CD14-positive monocyte (primary cell): ENCODE measurements around the gene PPM1M. TPM values are rescaled to one million over a fixed set of nuclear protein-coding genes. Genes with fewer than 3 reads are reported as not detected.

Experiments
- DNase-seq, 3 donors: peaks; one replicate each; pipeline ENCODE4 v3.0.0-alpha.2; 2011 to 2022
- H2AFZ ChIP-seq: 2 replicates; pipeline ENCODE4 v1.6.0; 2012; ENCODE audit warnings: mild to moderate bottlenecking, low read depth, low read length, inconsistent platforms; ENCODE audit not compliant: insufficient read depth, poor library complexity, severe bottlenecking
- H3K27ac ChIP-seq, 2 donors: 1 replicate in 1 of 2; 2 replicates in 1 of 2; pipeline ENCODE4 v1.5.1; 2012 to 2013; ENCODE audit warnings: low read length in 2 of 2, control low read depth in 1 of 2, inconsistent platforms in 1 of 2, low read depth in 1 of 2, mild to moderate bottlenecking in 1 of 2
- H3K27me3 ChIP-seq, 2 donors: one replicate each; pipeline versions ENCODE4 v1.6.0 to v1.6.1; 2011 to 2013; ENCODE audit warnings: low read length in 2 of 2; ENCODE audit not compliant: control insufficient read depth in 2 of 2, insufficient read depth in 2 of 2
- H3K36me3 ChIP-seq, 2 donors: replicated peaks in 1 of 2; 1 replicate in 1 of 2; 2 replicates in 1 of 2; pipeline versions ENCODE4 v1.5.1 to v1.6.1; 2012 to 2013; ENCODE audit warnings: low read length in 2 of 2, control low read depth in 1 of 2, inconsistent platforms in 1 of 2, mild to moderate bottlenecking in 1 of 2; ENCODE audit not compliant: insufficient read depth in 2 of 2, control insufficient read depth in 1 of 2
- H3K4me1 ChIP-seq, 2 donors: 1 replicate in 1 of 2; 2 replicates in 1 of 2; pipeline versions ENCODE4 v1.5.1 to v1.6.1; 2012 to 2013; ENCODE audit warnings: low read length in 2 of 2, control low read depth in 1 of 2, inconsistent platforms in 1 of 2, mild to moderate bottlenecking in 1 of 2, moderate library complexity in 1 of 2; ENCODE audit not compliant: insufficient read depth in 2 of 2, control insufficient read depth in 1 of 2
- H3K4me2 ChIP-seq: replicated peaks from 2 replicates; pipeline ENCODE3; 2012; ENCODE audit warnings: low read length, moderate library complexity, mild to moderate bottlenecking; ENCODE audit not compliant: poor library complexity, severe bottlenecking; ENCODE audit errors: extremely low read depth
- H3K4me3 ChIP-seq, 3 experiments: fragments of 200-600 bp in 1 of 3; sonication (generic) in 1 of 3; replicated peaks in 1 of 3; 1 replicate in 2 of 3; 2 replicates in 1 of 3; pipeline ENCODE4 v1.5.1; 2011 to 2013; ENCODE audit warnings: low read length in 3 of 3, mild to moderate bottlenecking in 3 of 3, control low read depth in 2 of 3, low read depth in 2 of 3, inconsistent platforms in 1 of 3, moderate library complexity in 1 of 3
- H3K79me2 ChIP-seq: 2 replicates; pipeline ENCODE4 v1.6.0; 2012; ENCODE audit warnings: mild to moderate bottlenecking, control low read depth, inconsistent platforms, low read length, moderate library complexity; ENCODE audit not compliant: insufficient read depth
- H3K9ac ChIP-seq: 2 replicates; pipeline ENCODE4 v1.6.0; 2017; ENCODE audit warnings: low read length, mild to moderate bottlenecking; ENCODE audit not compliant: insufficient read depth, poor library complexity, severe bottlenecking
- H3K9me3 ChIP-seq, 2 donors: replicated peaks in 1 of 2; 1 replicate in 1 of 2; 2 replicates in 1 of 2; pipeline versions ENCODE4 v1.5.1 to v1.6.1; 2012 to 2013; ENCODE audit warnings: low read length in 2 of 2, control low read depth in 1 of 2; ENCODE audit not compliant: control insufficient read depth in 1 of 2, insufficient read depth in 1 of 2
- H4K20me1 ChIP-seq: 2 replicates; pipeline ENCODE4 v1.6.0; 2012; ENCODE audit warnings: mild to moderate bottlenecking, low read length, control low read depth, moderate library complexity; ENCODE audit not compliant: insufficient read depth
- H3K27ac Mint-ChIP-seq, 7 donors: one replicate each; pipeline ENCODE4 v1.8.0; 2020; ENCODE audit warnings: mild to moderate bottlenecking in 7 of 7, mixed read lengths in 7 of 7, moderate library complexity in 6 of 7, inconsistent platforms in 2 of 7
- H3K27me3 Mint-ChIP-seq, 3 donors: one replicate each; pipeline ENCODE4 v1.8.0; 2021 to 2022; ENCODE audit warnings: low read depth in 3 of 3, mild to moderate bottlenecking in 3 of 3, mixed read lengths in 3 of 3, moderate library complexity in 3 of 3, inconsistent platforms in 1 of 3
- H3K36me3 Mint-ChIP-seq, 2 donors: one replicate each; pipeline ENCODE4 v1.8.0; 2020; ENCODE audit warnings: mixed read lengths in 2 of 2, inconsistent platforms in 1 of 2, mild to moderate bottlenecking in 1 of 2
- H3K4me1 Mint-ChIP-seq: one replicate; pipeline ENCODE4 v1.8.0; 2020; ENCODE audit warnings: mild to moderate bottlenecking, mixed read lengths
- H3K4me3 Mint-ChIP-seq, 2 donors: one replicate each; pipeline ENCODE4 v1.8.0; 2020; ENCODE audit warnings: mild to moderate bottlenecking in 2 of 2, mixed read lengths in 2 of 2, moderate library complexity in 1 of 2
- H3K9me3 Mint-ChIP-seq, 7 donors: one replicate each; pipeline ENCODE4 v1.8.0; 2020 to 2022; ENCODE audit warnings: mixed read lengths in 7 of 7, mild to moderate bottlenecking in 6 of 7, moderate library complexity in 6 of 7, inconsistent platforms in 2 of 7
- WGBS: methylation state at CpG from one replicate; pipeline ENCODE4 v1.1.5; 2013; ENCODE audit warnings: missing lambda C conversion rate; ENCODE audit not compliant: insufficient coverage; 5-methylcytosine and 5-hydroxymethylcytosine counted together
- intact Hi-C, 2 donors: fragments of 100-400 bp; cut with micrococcal nuclease; formaldehyde crosslinking; loops; one replicate each; pipeline versions ENCODE4 v1.15.0 to v1.15.1; 2023
- polyA plus RNA-seq, 3 donors: library from polyadenylated mRNA; depleted of rRNA in 1 of 3; unstranded in 2 of 3; stranded (reverse) in 1 of 3; fragments of 300-500 nt in 2 of 3; fragments of >200 nt in 1 of 3; fragmentation: Illumina TruSeq in 2 of 3; gene quantifications; 1 replicate in 2 of 3; 2 replicates in 1 of 3; pipeline ENCODE4 v1.2.3, GENCODE V29; 2012 to 2021
- TF ChIP-seq, protein P1 (sequence below): fragments of 200-600 bp; IDR thresholded peaks from one replicate; pipeline ENCODE4 v1.8.0; 2022; ENCODE audit warnings: antibody characterized with exemption, mild to moderate bottlenecking

The PPM1M gene
- polyA plus RNA-seq, 3 donors: 92.8 to 144 (median 120) TPM

DNA sequence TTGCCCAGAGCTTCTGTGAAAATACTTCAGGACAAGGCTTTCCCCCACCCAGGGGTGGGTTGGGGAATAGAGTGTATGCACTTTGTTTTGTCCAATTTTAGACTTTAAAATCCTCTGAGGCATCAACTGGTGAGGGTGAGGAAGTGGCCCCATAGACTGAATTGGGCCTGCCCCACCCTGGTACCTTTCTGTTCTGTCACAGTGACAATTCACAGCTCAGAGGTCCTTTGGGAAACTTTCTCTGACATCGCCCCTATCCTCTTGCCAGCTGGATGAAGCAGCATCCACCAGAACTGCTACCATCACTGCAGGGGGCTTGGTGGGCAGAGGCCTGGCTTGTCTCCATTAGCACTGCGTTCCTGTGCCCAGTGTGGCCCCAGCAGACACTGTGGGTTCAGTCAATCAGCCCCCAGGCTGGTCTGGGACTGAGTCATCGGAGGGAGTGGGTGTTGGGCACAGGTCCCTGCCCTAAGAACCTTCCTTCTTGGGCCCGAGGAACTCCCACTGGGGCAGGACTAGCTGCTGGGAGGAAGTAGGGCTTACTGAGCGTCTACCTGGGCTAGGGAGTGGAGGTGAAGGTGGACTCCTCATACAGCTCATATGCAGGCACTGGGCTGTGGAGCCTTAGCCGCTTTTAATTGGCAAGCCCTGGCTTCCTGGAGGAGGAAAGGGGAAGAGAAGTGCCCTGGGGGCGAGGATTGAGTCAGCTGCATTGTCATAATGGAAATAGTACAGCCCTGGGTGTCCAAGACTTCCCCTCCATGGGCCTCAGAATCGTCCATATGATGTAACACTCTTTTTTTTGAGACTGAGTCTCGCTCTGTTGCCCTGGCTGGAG, 1.5 kb upstream of the PPM1M start:
- no peaks in the 10 kb centered on the region for H3K9me3 ChIP-seq
- no peaks in the 10 kb centered on the region for H3K27me3 ChIP-seq
- peak overlapping the region in 1 of 3 experiments; percentile 74 for H3K4me3 ChIP-seq
- Mint-ChIP-seq H3K4me1 (peaks cover 68% of the 10 kb centered on the region), H3K27ac (peak overlapping the region; percentile 97 to 100 (median 99)), H3K27me3 (no peaks in the 10 kb centered on the region), H3K36me3 (peaks cover 24 to 26% of the 10 kb centered on the region in 2 donors), H3K4me3 (peak overlapping the region; percentile 80 to 91), H3K9me3 (peaks cover 0 to 5% (median 0%) of the 10 kb centered on the region in 7 donors)
- peaks cover 13% of the 10 kb centered on the region in 2 donors for H3K36me3 ChIP-seq
- H3K79me2 ChIP-seq: peaks cover 60% of the 10 kb centered on the region
- H3K4me1 ChIP-seq: peaks cover 68 to 77% of the 10 kb centered on the region in 2 donors
- peak overlapping the region; percentile 58 for H2AFZ ChIP-seq
- H3K27ac ChIP-seq: peak overlapping the region; percentile 98 to 99
- peak; percentile 93 to 97 (median 96) for DNase-seq
- TF ChIP-seq, protein P1, sequence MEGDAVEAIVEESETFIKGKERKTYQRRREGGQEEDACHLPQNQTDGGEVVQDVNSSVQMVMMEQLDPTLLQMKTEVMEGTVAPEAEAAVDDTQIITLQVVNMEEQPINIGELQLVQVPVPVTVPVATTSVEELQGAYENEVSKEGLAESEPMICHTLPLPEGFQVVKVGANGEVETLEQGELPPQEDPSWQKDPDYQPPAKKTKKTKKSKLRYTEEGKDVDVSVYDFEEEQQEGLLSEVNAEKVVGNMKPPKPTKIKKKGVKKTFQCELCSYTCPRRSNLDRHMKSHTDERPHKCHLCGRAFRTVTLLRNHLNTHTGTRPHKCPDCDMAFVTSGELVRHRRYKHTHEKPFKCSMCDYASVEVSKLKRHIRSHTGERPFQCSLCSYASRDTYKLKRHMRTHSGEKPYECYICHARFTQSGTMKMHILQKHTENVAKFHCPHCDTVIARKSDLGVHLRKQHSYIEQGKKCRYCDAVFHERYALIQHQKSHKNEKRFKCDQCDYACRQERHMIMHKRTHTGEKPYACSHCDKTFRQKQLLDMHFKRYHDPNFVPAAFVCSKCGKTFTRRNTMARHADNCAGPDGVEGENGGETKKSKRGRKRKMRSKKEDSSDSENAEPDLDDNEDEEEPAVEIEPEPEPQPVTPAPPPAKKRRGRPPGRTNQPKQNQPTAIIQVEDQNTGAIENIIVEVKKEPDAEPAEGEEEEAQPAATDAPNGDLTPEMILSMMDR: no peak
- peak overlapping the region; percentile 79 for H3K4me2 ChIP-seq
- 13% methylated on average over 7 of the region's 9 CpGs for WGBS
- H4K20me1 ChIP-seq: peaks cover 16% of the 10 kb centered on the region
- peak overlapping the region; percentile 84 for H3K9ac ChIP-seq
- intact Hi-C loops: loop anchor here (5.0 kb wide), 1 partner anchor 33 kb away; the partner anchor contains the start of gene WDR82 (in 2 of the 2)

DNA sequence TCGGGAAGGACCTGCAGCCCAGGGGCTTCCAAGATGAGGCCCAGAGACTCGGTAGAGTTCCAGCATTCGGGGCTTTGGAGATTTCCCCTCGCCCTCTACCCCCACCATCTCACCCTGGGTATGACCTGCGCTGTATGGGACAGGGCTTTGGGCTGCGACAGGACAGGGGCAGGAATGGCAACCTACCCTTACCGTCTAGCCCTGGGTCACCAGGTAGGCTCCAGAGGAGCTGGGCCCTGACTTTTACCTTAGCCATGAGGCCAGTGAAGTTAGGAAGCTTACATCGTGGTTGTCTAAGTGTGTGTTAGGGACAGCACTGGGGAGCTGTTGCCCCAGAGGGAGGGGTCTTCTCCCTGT, 683 bp downstream of the PPM1M start:
- H3K9ac ChIP-seq: peak overlapping the region; percentile 84
- TF ChIP-seq, protein P1: no peak
- H3K9me3 ChIP-seq: no peaks in the 10 kb centered on the region
- intact Hi-C loops: no loop called here
- H3K27me3 ChIP-seq: no peaks in the 10 kb centered on the region
- peaks cover 51 to 58% of the 10 kb centered on the region in 2 donors for H3K4me1 ChIP-seq
- WGBS: 30% methylated on average over 2 of the region's 8 CpGs
- peaks cover 35% of the 10 kb centered on the region for H4K20me1 ChIP-seq
- H3K4me3 Mint-ChIP-seq: peak overlapping the region; percentile 85 to 94
- no peaks in the 10 kb centered on the region for H3K27me3 Mint-ChIP-seq
- H3K4me3 ChIP-seq: peak overlapping the region; percentile 48 to 74 (median 72)
- H3K36me3 ChIP-seq: peaks cover 35% of the 10 kb centered on the region in 2 donors
- H3K4me1 Mint-ChIP-seq: peaks cover 56% of the 10 kb centered on the region
- peak overlapping the region; percentile 79 for H3K4me2 ChIP-seq
- DNase-seq: no peak
- peak overlapping the region; percentile 38 for H2AFZ ChIP-seq
- H3K27ac Mint-ChIP-seq: peak overlapping the region; percentile 91 to 100 (median 95)
- H3K27ac ChIP-seq: peak overlapping the region; percentile 88 to 99
- peaks cover 37 to 48% of the 10 kb centered on the region in 2 donors for H3K36me3 Mint-ChIP-seq
- H3K9me3 Mint-ChIP-seq: peaks cover 0 to 5% (median 0%) of the 10 kb centered on the region in 7 donors
- peaks cover 64% of the 10 kb centered on the region for H3K79me2 ChIP-seq
